SK-N-MC (cell line): Measurements from ENCODE around the gene RHBDD3.
A peak's percentile ranks its signal among the peaks of the same experiment; 100 is the strongest.

Experiments
- EZH2 ChIP-seq: fragments of 200-600 bp; sonication (generic); IDR thresholded peaks from one replicate; pipeline ENCODE4 v1.6.1; 2017; ENCODE audit warnings: antibody characterized with exemption
- POLR2AphosphoS5 ChIP-seq: IDR thresholded peaks from 2 replicates; pipeline ENCODE4 v1.6.1; 2012; ENCODE audit warnings: mild to moderate bottlenecking, low read depth, low read length, borderline replicate concordance

- TF ChIP-seq EZH2 (no peak), POLR2AphosphoS5 (peak; percentile 37; the same call in 1 of the 2 replicates)
Observed at GRCh38 chr22:29306175-29306834, 38.5 kb upstream of the RHBDD3 start, which contains the start of gene GAS2L1.
